HUES48 (cell line): ENCODE data around the gene RTF1.
"Not testable (repeated sequence)": the region's sequence is repeated elsewhere in the genome, so short reads cannot be mapped to it uniquely, and the experiment has no call there.

Experiments
- H3K27ac ChIP-seq: one replicate; pipeline ENCODE4 v1.7.0; 2013; ENCODE audit warnings: low read depth, low read length, inconsistent platforms
- H3K27me3 ChIP-seq: 2 replicates; pipeline ENCODE4 v1.6.1; 2013; ENCODE audit warnings: mild to moderate bottlenecking, low read length; ENCODE audit not compliant: control insufficient read depth, insufficient read depth
- H3K36me3 ChIP-seq: 2 replicates; pipeline ENCODE4 v1.6.1; 2013; ENCODE audit warnings: low read length; ENCODE audit not compliant: control insufficient read depth, insufficient read depth
- H3K4me1 ChIP-seq: 2 replicates; pipeline ENCODE4 v1.6.1; 2013; ENCODE audit warnings: mild to moderate bottlenecking, low read length; ENCODE audit not compliant: control insufficient read depth, insufficient read depth
- H3K4me3 ChIP-seq: 2 replicates; pipeline ENCODE4 v1.5.1; 2013; ENCODE audit warnings: mild to moderate bottlenecking, low read depth, low read length
- H3K9ac ChIP-seq: 2 replicates; pipeline ENCODE4 v1.6.1; 2013; ENCODE audit warnings: mild to moderate bottlenecking, low read depth, low read length, moderate library complexity
- H3K9me3 ChIP-seq: 2 replicates; pipeline ENCODE4 v1.6.1; 2013; ENCODE audit warnings: low read length; ENCODE audit not compliant: control insufficient read depth, insufficient read depth

The RTF1 gene

GRCh38 chr15:41416742-41417417, at the start of gene RTF1:
Gene RTF1 (plus strand): TSS chr15:41417095. CDS start chr15:41417116, 21 bp downstream.
- peak within 1 kb of the TSS; percentile 97 for H3K4me3 ChIP-seq
- H3K27me3 ChIP-seq, result no peaks in the 10 kb centered on the region
- no peaks in the 10 kb centered on the region for H3K9me3 ChIP-seq
- H3K4me1 ChIP-seq, result no peaks in the 10 kb centered on the region
- H3K27ac ChIP-seq, result peak within 1 kb of the TSS; percentile 89
- H3K9ac ChIP-seq, result peak within 1 kb of the TSS; percentile 90
- H3K36me3 ChIP-seq, result no peaks in the 10 kb centered on the region

DNA sequence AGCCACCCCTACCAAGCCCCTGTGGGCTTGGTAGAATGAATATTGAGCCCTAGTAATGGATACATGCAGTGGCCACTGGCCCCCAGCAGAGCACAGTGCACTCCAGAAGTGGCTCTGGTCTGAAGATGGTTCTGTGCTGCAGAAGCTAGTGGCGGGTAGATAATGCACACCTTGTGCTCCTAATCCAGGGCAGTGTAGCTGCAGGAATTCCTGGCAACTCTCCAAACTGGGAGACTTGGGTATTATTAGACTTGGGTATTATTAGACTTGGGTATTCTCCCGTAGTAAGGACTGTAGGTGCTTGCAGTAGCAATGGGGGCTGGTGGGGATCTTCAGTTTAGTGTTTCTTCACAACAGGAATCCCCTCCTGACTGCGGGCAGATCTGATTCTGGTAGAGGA, 49.5 kb upstream of the RTF1 start:
- no peaks in the 10 kb centered on the region for H3K9me3 ChIP-seq
- H3K9ac ChIP-seq, result no peak overlapping the region
- no peak overlapping the region for H3K4me3 ChIP-seq
- H3K27ac ChIP-seq, result no peak overlapping the region
- no peaks in the 10 kb centered on the region for H3K4me1 ChIP-seq
- H3K27me3 ChIP-seq, result no peaks in the 10 kb centered on the region
- peaks cover 94% of the 10 kb centered on the region for H3K36me3 ChIP-seq

DNA sequence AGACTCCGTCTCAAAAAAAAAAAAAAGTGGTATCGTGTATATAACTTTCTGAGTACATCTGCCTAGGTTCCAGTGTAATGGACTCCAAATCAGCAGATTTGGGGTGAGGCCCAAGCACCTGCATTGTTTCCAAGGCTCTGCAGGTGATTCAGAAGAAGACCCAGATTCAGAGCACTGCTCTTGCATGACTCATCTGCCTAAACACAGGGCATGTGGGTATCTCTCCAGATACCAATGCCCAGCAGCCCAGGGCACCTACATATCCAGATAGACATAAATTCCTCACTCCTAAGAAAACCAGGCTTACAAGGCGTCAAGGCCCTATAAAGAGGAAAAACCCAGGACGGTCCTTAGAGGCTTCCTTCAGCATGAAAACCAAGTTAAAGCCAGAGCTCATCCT, 38.9 kb upstream of the RTF1 start:
- no peaks in the 10 kb centered on the region for H3K27me3 ChIP-seq
- no peak overlapping the region for H3K9ac ChIP-seq
- peaks cover 11% of the 10 kb centered on the region for H3K9me3 ChIP-seq
- no peak overlapping the region for H3K27ac ChIP-seq
- H3K4me1 ChIP-seq, result no peaks in the 10 kb centered on the region
- peaks cover 72% of the 10 kb centered on the region for H3K36me3 ChIP-seq
- no peak overlapping the region for H3K4me3 ChIP-seq

GRCh38 chr15:41383974-41384749, 32.7 kb upstream of the RTF1 start:
- not testable (repeated sequence) for H3K27ac ChIP-seq, H3K27me3 ChIP-seq, H3K4me1 ChIP-seq, H3K4me3 ChIP-seq, H3K9ac ChIP-seq
- peaks cover 23% of the 10 kb centered on the region for H3K36me3 ChIP-seq
- H3K9me3 ChIP-seq, result peaks cover 11% of the 10 kb centered on the region

DNA sequence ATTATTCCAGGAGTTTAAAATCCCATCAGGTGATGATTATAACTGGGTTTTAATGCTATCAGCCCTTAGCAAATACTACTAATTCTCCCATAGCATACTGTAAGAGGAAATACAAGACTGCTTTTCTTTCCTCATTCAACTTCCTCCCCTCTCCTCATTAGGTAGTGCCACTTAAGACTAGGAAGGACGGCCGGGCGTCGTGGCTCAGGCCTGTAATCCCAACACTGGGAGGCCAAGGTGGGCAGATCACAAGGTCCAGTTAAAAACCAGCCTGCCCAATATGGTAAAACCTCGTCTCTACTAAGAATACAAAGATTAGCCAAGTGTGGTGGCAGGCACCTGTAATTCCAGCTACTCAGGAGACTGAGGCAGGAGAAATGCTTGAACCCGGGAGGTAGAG, 29.2 kb upstream of the RTF1 start:
- Histone ChIP-seq H3K4me3 (no peak overlapping the region), H3K36me3 (no peaks in the 10 kb centered on the region), H3K27me3 (no peaks in the 10 kb centered on the region)

GRCh38 chr15:41392659-41393058, 24.2 kb upstream of the RTF1 start:
- Histone ChIP-seq H3K27ac (no peak overlapping the region), H3K9me3 (no peaks in the 10 kb centered on the region), H3K27me3 (no peaks in the 10 kb centered on the region), H3K36me3 (peaks cover 19% of the 10 kb centered on the region), H3K9ac (no peak overlapping the region), H3K4me3 (no peak overlapping the region), H3K4me1 (no peaks in the 10 kb centered on the region)

More for the DNA sequence above, 29.2 kb upstream of the RTF1 start:
- Histone ChIP-seq H3K4me1 (no peaks in the 10 kb centered on the region), H3K9ac (no peak overlapping the region), H3K27ac (no peak overlapping the region), H3K9me3 (no peaks in the 10 kb centered on the region)

GRCh38 chr15:41394924-41395323, 22.0 kb upstream of the RTF1 start:
- H3K27ac ChIP-seq, result no peak overlapping the region
- no peaks in the 10 kb centered on the region for H3K9me3 ChIP-seq
- no peak overlapping the region for H3K9ac ChIP-seq
- H3K4me3 ChIP-seq, result no peak overlapping the region
- peaks cover 19% of the 10 kb centered on the region for H3K36me3 ChIP-seq
- H3K27me3 ChIP-seq, result no peaks in the 10 kb centered on the region
- H3K4me1 ChIP-seq, result no peaks in the 10 kb centered on the region

- Histone ChIP-seq H3K4me3 (no peak overlapping the region), H3K4me1 (no peaks in the 10 kb centered on the region), H3K9me3 (no peaks in the 10 kb centered on the region), H3K27me3 (no peaks in the 10 kb centered on the region), H3K27ac (no peak overlapping the region), H3K36me3 (peaks cover 19% of the 10 kb centered on the region), H3K9ac (no peak overlapping the region)
Measured at GRCh38 chr15:41396111-41396510, 20.8 kb upstream of the RTF1 start.

- Histone ChIP-seq H3K4me1 (no peaks in the 10 kb centered on the region), H3K27me3 (no peaks in the 10 kb centered on the region), H3K36me3 (no peaks in the 10 kb centered on the region), H3K4me3 (peak overlapping the region; percentile 99), H3K27ac (peak overlapping the region; percentile 78), H3K9ac (peak overlapping the region; percentile 89), H3K9me3 (no peaks in the 10 kb centered on the region)
Measured at GRCh38 chr15:41401904-41402267, 15.0 kb upstream of the RTF1 start.

DNA sequence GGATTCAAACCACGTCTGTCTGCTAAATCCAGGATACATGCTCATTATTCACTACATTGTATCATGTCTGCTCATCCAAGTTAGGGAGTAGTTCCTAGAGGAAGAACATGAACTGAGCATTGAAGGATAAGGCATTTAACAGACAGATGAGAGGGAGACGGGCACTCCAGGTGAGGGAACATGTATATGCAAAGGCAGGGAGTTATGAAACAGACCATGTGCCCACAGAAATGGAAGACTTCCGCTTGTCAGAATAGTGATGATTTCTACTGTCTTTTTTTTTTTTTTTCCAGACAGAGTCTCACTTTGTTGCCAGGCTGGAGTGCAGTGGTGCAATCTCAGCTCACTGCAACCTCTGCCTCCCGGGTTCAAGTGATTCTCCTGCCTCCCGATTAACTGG, 9.6 kb upstream of the RTF1 start:
- Histone ChIP-seq H3K27ac (no peak overlapping the region), H3K4me3 (no peak overlapping the region), H3K36me3 (no peaks in the 10 kb centered on the region), H3K9me3 (no peaks in the 10 kb centered on the region), H3K9ac (no peak overlapping the region), H3K27me3 (no peaks in the 10 kb centered on the region), H3K4me1 (no peaks in the 10 kb centered on the region)

GRCh38 chr15:41408234-41408641, 8.7 kb upstream of the RTF1 start:
- Histone ChIP-seq H3K4me3 (no peak overlapping the region), H3K9me3 (no peaks in the 10 kb centered on the region), H3K9ac (no peak overlapping the region), H3K27ac (no peak overlapping the region), H3K4me1 (no peaks in the 10 kb centered on the region), H3K27me3 (no peaks in the 10 kb centered on the region), H3K36me3 (no peaks in the 10 kb centered on the region)
